Glutamatergic neuron (in vitro differentiated cells): ENCODE results near the gene DNAL1. TPM values are rescaled to one million over a fixed set of nuclear protein-coding genes. Genes with fewer than 3 reads are reported as not detected.

ENCODE experiments used
- DNase-seq: peaks from one replicate; pipeline ENCODE4 v3.0.0; 2022
- H3K27ac Mint-ChIP-seq: one replicate; pipeline ENCODE4 v1.8.0; 2020; ENCODE audit warnings: mild to moderate bottlenecking, mixed read lengths, inconsistent platforms; ENCODE audit not compliant: unreplicated experiment
- H3K27me3 Mint-ChIP-seq: one replicate; pipeline ENCODE4 v1.8.0; 2020; ENCODE audit warnings: mild to moderate bottlenecking, moderate library complexity, mixed read lengths, inconsistent platforms; ENCODE audit not compliant: unreplicated experiment
- H3K36me3 Mint-ChIP-seq: one replicate; pipeline ENCODE4 v1.8.0; 2020; ENCODE audit warnings: mild to moderate bottlenecking, mixed read lengths, inconsistent platforms; ENCODE audit not compliant: unreplicated experiment
- H3K4me1 Mint-ChIP-seq: one replicate; pipeline ENCODE4 v1.8.0; 2020; ENCODE audit warnings: mild to moderate bottlenecking, low read depth, mixed read lengths, inconsistent platforms; ENCODE audit not compliant: unreplicated experiment
- H3K4me3 Mint-ChIP-seq: one replicate; pipeline ENCODE4 v1.8.0; 2020; ENCODE audit warnings: mild to moderate bottlenecking, mixed read lengths, inconsistent platforms; ENCODE audit not compliant: unreplicated experiment
- H3K9me3 Mint-ChIP-seq: one replicate; pipeline ENCODE4 v1.8.0; 2020; ENCODE audit warnings: mild to moderate bottlenecking, moderate library complexity, mixed read lengths, inconsistent platforms; ENCODE audit not compliant: unreplicated experiment
- CTCF ChIP-seq: fragments of 200-600 bp; sonication (generic); IDR thresholded peaks from one replicate; pipeline ENCODE4 v1.5.0; 2021; ENCODE audit not compliant: partially characterized antibody, unreplicated experiment
- total RNA-seq: library from RNA; stranded (reverse); fragmentation: NEBNext Ultra II Directional; extraction: Animal tissue kit (Norgen Biotek cat#: 25700); gene quantifications from one replicate; pipeline ENCODE4 v1.2.1, GENCODE V29; 2021; ENCODE audit not compliant: unreplicated experiment

DNAL1 gene
- total RNA-seq, 1 donor from 2014 or later = 18.5 TPM

- Mint-ChIP-seq H3K27ac (no peak overlapping the region), H3K36me3 (no peaks in the 10 kb centered on the region), H3K9me3 (no peaks in the 10 kb centered on the region), H3K4me1 (peaks cover 14% of the 10 kb centered on the region), H3K4me3 (no peak overlapping the region), H3K27me3 (peaks cover 4% of the 10 kb centered on the region)
- TF ChIP-seq CTCF = no peak
- DNase-seq = no peak
Observed at GRCh38 chr14:73744874-73745529, 100.2 kb downstream of the DNAL1 start.

- no peak overlapping the region for H3K27ac Mint-ChIP-seq
- H3K27me3 Mint-ChIP-seq = peaks cover 5% of the 10 kb centered on the region
- H3K4me1 Mint-ChIP-seq = peaks cover 14% of the 10 kb centered on the region
- no peak for DNase-seq
- H3K36me3 Mint-ChIP-seq = no peaks in the 10 kb centered on the region
- no peak for TF ChIP-seq CTCF
- H3K4me3 Mint-ChIP-seq = no peak overlapping the region
- no peaks in the 10 kb centered on the region for H3K9me3 Mint-ChIP-seq
Observed at GRCh38 chr14:73745571-73746519, 101.1 kb downstream of the DNAL1 start.

- Mint-ChIP-seq H3K9me3 (no peaks in the 10 kb centered on the region), H3K27me3 (peaks cover 5% of the 10 kb centered on the region), H3K4me1 (peaks cover 11% of the 10 kb centered on the region), H3K4me3 (peak overlapping the region; percentile 63), H3K36me3 (no peaks in the 10 kb centered on the region), H3K27ac (peak overlapping the region; percentile 76)
- peak; percentile 11 for TF ChIP-seq CTCF
- DNase-seq = no peak
Observed at GRCh38 chr14:73746520-73747378, 102.0 kb downstream of the DNAL1 start.

GRCh38 chr14:73747379-73748211, 102.8 kb downstream of the DNAL1 start:
- H3K4me3 Mint-ChIP-seq = peak overlapping the region; percentile 63
- no peak for TF ChIP-seq CTCF
- no peak overlapping the region for H3K27ac Mint-ChIP-seq
- no peaks in the 10 kb centered on the region for H3K9me3 Mint-ChIP-seq
- no peak for DNase-seq
- no peaks in the 10 kb centered on the region for H3K36me3 Mint-ChIP-seq
- H3K4me1 Mint-ChIP-seq = peaks cover 12% of the 10 kb centered on the region
- peaks cover 5% of the 10 kb centered on the region for H3K27me3 Mint-ChIP-seq
